DOHH2 (cell line): ENCODE data around the gene NANS.

Experiments used
- H3F3A ChIP-seq: fragments of 200-600 bp; sonication (generic), shearing (Covaris generic); 2 replicates; pipeline ENCODE4 v1.6.0; 2016; ENCODE audit warnings: antibody characterized with exemption, mild to moderate bottlenecking; ENCODE audit not compliant: control insufficient read depth, insufficient read depth
- H3K27ac ChIP-seq: fragments of 200-600 bp; sonication (generic); 2 replicates; pipeline ENCODE4 v1.5.1; 2014; ENCODE audit warnings: low read depth, mild to moderate bottlenecking, low read length, moderate library complexity
- H3K27me3 ChIP-seq: fragments of 200-600 bp; sonication (generic); 2 replicates; pipeline ENCODE4 v1.6.1; 2014; ENCODE audit warnings: mild to moderate bottlenecking, low read length, mixed read lengths; ENCODE audit not compliant: control insufficient read depth
- H3K36me3 ChIP-seq: fragments of 200-600 bp; sonication (generic); 2 replicates; pipeline ENCODE4 v1.6.1; 2014; ENCODE audit warnings: mild to moderate bottlenecking, low read length, moderate library complexity, mixed read lengths; ENCODE audit not compliant: control insufficient read depth
- H3K4me1 ChIP-seq: fragments of 200-600 bp; sonication (generic); 2 replicates; pipeline ENCODE4 v1.6.1; 2014; ENCODE audit warnings: mild to moderate bottlenecking, low read length, mixed read lengths; ENCODE audit not compliant: control insufficient read depth
- H3K4me2 ChIP-seq: fragments of 200-600 bp; sonication (generic); 2 replicates; pipeline ENCODE4 v1.6.0; 2014; ENCODE audit warnings: mild to moderate bottlenecking, low read length, moderate library complexity
- H3K4me3 ChIP-seq: fragments of 200-600 bp; sonication (generic); 2 replicates; pipeline ENCODE4 v1.5.1; 2014; ENCODE audit warnings: mild to moderate bottlenecking, low read length, mixed read lengths
- H3K79me2 ChIP-seq: fragments of 200-600 bp; sonication (generic); 2 replicates; pipeline ENCODE4 v1.6.1; 2014; ENCODE audit warnings: mild to moderate bottlenecking, low read length, mixed read lengths; ENCODE audit not compliant: control insufficient read depth
- H3K9me2 ChIP-seq: fragments of 200-600 bp; sonication (generic); replicated peaks from 2 replicates; pipeline ENCODE4 v1.6.1; 2014; ENCODE audit warnings: mild to moderate bottlenecking, low read length, mixed read lengths; ENCODE audit not compliant: control insufficient read depth
- H3K9me3 ChIP-seq: fragments of 200-600 bp; sonication (generic); 2 replicates; pipeline ENCODE4 v1.6.1; 2014; ENCODE audit warnings: antibody characterized with exemption, low read length, mixed read lengths; ENCODE audit not compliant: control insufficient read depth, insufficient read depth
- H4K20me1 ChIP-seq: fragments of 200-600 bp; sonication (generic); 2 replicates; pipeline ENCODE4 v1.6.0; 2014; ENCODE audit warnings: low read depth, mild to moderate bottlenecking, antibody characterized with exemption, low read length, moderate library complexity; ENCODE audit not compliant: control insufficient read depth, insufficient read depth
- EZH2phosphoT487 ChIP-seq: fragments of 200-600 bp; sonication (generic); IDR thresholded peaks from 2 replicates; pipeline ENCODE4 v1.6.1; 2017; ENCODE audit warnings: borderline replicate concordance, mild to moderate bottlenecking, antibody characterized with exemption, low read length, moderate library complexity, mixed read lengths
- TF ChIP-seq, protein P1 (sequence below): fragments of 200-600 bp; sonication (generic); IDR thresholded peaks from one replicate; pipeline ENCODE4 v1.5.1; 2014; ENCODE audit warnings: antibody characterized with exemption, mild to moderate bottlenecking, low read depth, low read length; ENCODE audit not compliant: poor library complexity, severe bottlenecking

NANS gene

DNA sequence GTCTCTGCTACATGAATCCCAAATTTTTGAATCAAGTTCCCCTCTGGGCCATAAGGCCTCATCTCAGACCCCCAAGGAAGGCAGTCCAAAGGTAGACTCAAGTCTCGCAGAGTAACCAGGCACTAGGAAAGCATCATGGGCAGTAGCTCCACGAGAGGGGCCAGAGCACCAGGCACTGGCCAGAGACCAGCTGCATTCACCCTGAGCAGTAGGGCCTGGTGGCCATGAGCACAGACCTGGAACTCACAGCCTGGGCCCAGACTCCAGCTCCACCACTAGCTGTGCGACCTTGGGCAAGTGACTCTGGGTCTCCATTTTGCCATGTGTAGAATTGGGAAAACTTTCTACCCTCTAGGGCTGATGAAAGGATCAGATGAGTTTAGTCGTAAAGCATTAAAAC, 28.5 kb downstream of the NANS start:
- Histone ChIP-seq H3K27ac (no peak overlapping the region), H4K20me1 (no peaks in the 10 kb centered on the region), H3K79me2 (no peaks in the 10 kb centered on the region), H3K27me3 (no peaks in the 10 kb centered on the region), H3F3A (peaks cover 9% of the 10 kb centered on the region), H3K36me3 (peaks cover 64% of the 10 kb centered on the region), H3K4me3 (no peak overlapping the region), H3K9me3 (no peaks in the 10 kb centered on the region), H3K9me2 (no peaks in the 10 kb centered on the region), H3K4me1 (no peaks in the 10 kb centered on the region), H3K4me2 (no peak overlapping the region)
- TF ChIP-seq EZH2phosphoT487 = no peak
- TF ChIP-seq, protein P1, sequence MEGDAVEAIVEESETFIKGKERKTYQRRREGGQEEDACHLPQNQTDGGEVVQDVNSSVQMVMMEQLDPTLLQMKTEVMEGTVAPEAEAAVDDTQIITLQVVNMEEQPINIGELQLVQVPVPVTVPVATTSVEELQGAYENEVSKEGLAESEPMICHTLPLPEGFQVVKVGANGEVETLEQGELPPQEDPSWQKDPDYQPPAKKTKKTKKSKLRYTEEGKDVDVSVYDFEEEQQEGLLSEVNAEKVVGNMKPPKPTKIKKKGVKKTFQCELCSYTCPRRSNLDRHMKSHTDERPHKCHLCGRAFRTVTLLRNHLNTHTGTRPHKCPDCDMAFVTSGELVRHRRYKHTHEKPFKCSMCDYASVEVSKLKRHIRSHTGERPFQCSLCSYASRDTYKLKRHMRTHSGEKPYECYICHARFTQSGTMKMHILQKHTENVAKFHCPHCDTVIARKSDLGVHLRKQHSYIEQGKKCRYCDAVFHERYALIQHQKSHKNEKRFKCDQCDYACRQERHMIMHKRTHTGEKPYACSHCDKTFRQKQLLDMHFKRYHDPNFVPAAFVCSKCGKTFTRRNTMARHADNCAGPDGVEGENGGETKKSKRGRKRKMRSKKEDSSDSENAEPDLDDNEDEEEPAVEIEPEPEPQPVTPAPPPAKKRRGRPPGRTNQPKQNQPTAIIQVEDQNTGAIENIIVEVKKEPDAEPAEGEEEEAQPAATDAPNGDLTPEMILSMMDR = no peak

DNA sequence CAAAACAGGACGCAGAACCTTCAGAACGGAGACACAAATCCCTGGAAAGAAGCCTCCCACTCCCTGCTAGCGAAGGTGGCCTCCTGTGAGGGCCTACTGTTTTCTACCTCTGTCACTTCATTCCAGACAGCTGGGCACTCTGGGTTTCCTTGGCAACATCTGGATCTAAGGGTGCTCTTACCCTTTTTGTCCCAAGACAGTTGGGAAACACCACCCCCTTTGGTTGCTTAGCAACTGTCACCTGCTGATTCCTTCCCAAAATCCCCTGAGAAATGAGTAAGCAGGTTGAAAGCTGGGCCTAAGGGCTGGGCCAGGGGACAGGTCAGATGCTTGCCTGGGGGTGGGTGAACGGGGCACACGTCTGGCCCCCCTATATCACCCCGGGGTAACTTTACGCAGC, 29.4 kb downstream of the NANS start:
- peaks cover 59% of the 10 kb centered on the region for H3K36me3 ChIP-seq

DNA sequence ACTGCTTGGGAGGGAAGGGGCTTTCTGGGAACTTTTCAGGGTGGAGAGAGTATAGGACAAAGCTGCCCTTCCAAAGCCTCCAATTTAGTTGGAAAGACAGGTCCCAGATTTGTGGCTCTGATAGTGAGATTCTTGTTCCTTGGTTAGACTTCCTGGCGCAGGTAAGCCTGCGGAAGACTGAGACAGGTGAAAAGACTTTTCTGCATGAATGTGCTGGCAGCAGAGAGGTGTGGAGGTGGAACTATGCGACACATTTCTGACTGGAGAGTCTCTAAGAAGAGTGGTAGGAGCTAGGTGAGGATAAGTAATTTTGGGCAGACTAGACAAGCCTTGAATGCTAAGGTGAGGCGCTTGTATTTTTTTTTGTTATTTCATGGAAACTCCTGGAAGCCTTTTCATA, 29.9 kb downstream of the NANS start:
- H3K4me1 ChIP-seq = no peaks in the 10 kb centered on the region
- H3K4me3 ChIP-seq = no peak overlapping the region
- H3K27me3 ChIP-seq = no peaks in the 10 kb centered on the region
- no peaks in the 10 kb centered on the region for H3K79me2 ChIP-seq
- TF ChIP-seq, protein P1 = no peak
- no peaks in the 10 kb centered on the region for H3K9me2 ChIP-seq
- no peaks in the 10 kb centered on the region for H4K20me1 ChIP-seq
- H3K27ac ChIP-seq = no peak overlapping the region
- H3F3A ChIP-seq = peaks cover 10% of the 10 kb centered on the region
- H3K4me2 ChIP-seq = no peak overlapping the region
- no peaks in the 10 kb centered on the region for H3K9me3 ChIP-seq
- H3K36me3 ChIP-seq = peaks cover 56% of the 10 kb centered on the region

More for the DNA sequence above, 29.4 kb downstream of the NANS start:
- Histone ChIP-seq H3K27me3 (no peaks in the 10 kb centered on the region), H3F3A (peaks cover 9% of the 10 kb centered on the region), H3K9me2 (no peaks in the 10 kb centered on the region), H3K79me2 (no peaks in the 10 kb centered on the region), H3K9me3 (no peaks in the 10 kb centered on the region), H3K27ac (no peak overlapping the region), H3K4me3 (no peak overlapping the region), H4K20me1 (no peaks in the 10 kb centered on the region), H3K4me2 (no peak overlapping the region), H3K4me1 (no peaks in the 10 kb centered on the region)
- TF ChIP-seq EZH2phosphoT487 = no peak
- TF ChIP-seq, protein P1 = no peak
